Stimulated activated CD4-positive, alpha-beta T cell treated with anti-CD3 and anti-CD28 coated beads, Interleukin-12 subunit alpha, Interleukin-12 subunit beta, amount 100 ng/mL, for 4 hours (primary cell): Measurements from ENCODE around the gene BCAR3.

Experiments
- DNase-seq: peaks from one replicate; pipeline ENCODE4 v3.0.0-alpha.2; 2020

The BCAR3 gene

DNA sequence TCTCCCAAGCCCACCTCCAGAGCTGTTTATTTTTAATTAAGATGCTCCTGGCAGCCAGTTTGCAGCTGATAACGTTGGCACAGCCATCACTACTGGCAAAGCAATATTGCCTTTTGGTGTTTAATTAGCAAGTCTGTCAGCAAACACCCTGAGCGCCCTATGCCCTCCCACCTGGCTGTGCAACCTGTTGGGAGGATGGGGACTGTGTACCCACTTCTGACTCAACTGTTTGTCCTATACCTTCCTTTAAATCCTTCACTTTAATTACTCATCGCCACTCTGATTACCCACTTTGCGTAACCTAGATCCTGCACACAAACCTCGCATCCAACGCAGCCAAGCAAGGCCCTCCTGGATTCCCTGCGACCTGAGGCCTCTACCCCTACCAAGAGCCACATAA lies 67.1 kb downstream of the BCAR3 start:
- DNase-seq: no peak

DNA sequence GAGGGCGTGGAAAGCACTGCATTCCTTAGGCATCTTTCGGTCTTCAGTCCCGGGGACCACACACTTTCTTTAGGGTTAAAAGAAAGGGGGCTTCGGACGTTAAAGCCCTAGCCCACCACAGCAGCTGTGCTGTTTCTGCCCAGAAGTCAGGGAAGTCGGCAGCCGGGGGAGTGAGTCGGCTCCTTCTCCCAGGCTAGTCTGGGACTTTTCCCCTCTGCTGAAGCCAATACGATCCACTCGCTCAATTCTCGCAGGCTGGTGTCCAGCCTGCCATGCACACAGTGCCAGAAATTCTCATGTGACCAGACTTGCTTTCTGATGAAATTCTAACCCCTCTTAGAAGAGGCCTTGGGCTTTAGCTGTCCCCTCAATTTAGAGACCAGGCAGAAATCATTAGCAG lies 67.7 kb downstream of the BCAR3 start:
- no peak for DNase-seq

DNA sequence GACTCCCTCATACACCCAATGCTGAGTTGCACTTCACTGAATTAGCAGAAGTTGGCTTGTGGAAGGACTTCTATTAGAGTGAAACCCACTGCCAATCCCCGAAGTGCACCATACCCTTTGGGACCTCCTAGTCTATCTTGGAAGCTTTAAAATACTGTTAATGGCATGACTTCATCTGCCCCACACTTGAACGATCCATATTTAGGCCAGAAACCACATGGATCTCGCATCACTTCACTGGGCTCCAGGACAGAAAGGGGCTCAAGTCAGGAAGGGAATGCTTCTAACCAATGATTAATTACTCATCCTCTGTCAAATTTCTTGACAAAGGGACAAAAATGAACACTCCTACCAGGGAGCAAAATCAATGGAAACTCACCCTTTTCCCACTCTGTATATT lies 69.1 kb downstream of the BCAR3 start:
- DNase-seq: no peak

DNA sequence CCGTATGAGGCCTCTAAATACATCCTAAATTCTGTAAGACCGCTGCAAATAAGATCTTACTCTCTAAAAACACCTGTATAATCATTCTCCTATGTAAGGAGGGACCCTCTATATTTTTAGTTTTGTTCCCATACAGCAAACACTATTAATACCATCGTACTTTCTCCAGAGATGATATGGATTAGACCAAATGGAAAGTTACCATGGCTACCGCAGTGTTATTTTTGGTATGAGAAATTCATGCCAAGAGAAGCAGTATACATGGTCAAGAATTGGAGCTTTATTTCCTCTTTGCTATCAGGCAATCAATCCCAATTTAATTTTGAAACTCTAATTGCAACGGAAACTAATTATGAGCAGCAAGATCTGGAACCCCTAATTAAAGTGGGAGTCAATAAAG lies 70.0 kb downstream of the BCAR3 start:
- no peak for DNase-seq

DNA sequence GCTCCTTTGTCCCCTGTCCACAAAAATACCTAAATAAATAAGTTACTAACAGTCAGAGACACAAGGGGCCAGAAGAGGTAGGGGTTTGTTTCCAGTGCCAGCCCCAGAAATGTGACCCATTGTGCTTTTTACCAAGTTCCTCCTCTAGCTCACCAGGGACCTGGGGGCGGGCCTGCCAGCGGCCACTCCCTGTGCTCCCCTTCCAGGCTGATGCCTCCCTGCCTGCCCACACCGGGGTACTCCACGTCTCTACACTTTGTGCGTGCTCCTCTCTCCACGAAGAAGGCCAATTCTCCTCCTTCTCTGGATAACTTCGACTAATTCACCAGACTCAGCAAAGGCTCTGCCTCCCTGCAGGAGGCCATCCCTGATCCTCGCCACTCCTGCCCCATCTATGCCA lies 72.1 kb downstream of the BCAR3 start:
- no peak for DNase-seq

DNA sequence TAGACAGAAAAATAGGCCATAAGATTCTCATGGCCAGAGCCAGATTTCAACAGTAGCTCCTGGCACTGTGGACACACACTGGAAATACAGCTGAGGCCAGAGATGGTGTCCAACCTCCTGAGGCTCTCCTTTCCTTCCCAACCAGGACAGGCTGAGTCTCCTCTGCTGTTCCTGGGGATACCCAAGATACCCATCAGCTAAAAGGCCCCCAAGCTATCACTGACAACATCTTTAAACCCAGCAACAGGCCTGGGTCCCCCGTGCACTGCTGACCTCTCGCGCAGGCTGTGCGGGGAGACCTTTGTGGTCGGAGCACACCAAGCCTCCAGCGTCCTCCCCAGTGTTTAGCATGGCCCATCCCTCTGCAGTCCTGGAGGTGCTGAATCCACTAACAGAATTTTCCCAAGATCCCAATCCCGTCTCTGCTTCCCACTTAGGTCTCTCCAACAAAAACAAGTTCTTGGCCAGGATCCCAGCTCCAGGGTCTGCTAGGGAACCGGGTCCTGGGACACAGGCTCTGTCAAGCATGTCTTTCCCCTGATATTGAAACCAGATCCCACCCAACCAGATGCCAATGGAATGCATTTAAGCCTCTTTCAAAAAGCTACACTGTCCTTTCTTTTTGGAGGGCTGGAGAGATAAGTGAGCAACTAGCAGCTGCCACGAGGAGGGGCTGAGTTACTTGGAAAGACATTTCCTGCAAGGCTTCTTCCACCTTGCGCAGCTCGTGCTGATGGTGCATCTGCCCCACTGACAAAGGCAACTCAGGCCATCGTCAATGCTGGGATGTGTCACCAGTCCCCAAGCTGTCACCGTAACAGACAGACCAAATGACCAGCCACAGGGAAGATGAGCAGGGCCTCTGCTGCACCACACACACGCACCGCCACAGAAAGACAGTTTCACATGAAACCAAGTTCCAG lies 73.2 kb downstream of the BCAR3 start:
- no peak for DNase-seq

DNA sequence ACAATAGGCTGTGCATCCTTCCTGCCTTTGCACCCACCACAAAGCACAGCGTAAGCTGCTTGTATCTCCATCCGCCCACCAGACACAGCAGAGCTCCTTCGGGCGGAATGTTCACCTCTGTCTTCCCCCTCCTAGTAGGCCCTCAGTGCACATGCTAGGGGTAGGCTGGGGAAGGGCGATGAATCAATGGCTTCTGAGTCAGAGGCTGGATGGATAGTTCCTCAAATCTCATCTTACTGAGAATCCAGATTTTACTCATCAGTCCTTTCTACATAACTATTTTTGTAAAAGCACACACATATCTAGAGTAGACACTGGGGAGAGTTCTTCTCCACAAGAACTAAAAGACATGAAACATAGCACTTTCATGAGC lies 73.8 kb downstream of the BCAR3 start:
- DNase-seq: peak; percentile 43

DNA sequence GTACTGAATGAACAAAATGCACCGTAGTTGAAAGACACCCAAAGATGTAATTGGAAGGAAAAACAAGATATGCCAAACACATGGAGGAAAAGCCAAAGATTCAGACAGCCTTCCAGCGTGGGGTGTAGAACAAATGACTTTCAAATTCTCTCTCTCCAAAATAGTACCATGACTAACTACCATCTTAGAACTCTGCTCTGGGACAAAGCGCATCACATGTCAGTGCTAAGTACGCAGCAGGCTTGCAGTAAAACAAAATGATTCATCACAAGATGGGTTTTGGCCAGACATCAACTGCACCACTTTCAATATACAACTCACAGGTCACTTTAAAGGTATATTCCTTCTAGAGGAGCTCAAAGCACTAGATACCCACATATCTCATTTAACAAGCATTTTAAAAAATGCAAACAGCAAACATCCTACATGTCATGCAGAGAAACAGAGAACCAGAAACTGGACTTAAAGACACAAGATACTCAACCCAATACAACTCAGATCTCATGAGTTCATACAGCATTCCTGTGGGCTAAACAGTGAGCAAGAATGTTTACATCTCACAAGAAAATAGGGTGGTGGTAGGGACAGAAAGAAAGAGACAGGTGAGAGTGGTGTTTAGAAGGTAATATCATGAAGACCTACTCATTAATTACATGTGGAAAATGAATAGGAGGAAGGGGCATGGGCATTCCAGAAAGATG lies 75.7 kb downstream of the BCAR3 start:
- no peak for DNase-seq

DNA sequence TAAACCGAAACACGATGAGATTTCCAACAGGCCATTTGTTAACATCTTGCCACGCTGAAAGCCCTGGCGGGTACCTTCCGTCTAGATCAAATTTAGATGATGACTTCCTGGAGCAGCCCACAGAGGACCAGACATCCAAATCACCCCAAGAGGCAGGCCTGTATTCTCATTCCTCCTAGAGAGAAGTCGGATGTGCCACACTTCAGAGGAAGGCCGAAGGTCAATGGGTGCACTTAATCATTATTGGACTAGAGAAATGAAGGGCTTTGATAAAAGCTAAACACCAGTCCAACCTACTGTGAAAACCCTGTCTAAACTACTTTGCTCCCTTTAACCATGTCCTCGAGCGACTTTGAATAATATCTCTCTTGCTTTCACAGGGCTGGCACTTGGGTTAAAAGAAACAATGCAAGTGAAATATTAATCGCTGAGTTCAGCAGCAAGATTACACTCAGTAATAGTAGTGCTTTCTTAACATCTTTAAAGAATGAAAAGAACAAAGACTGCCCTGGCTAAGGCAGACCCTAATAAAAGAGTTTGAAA lies 76.5 kb downstream of the BCAR3 start:
- DNase-seq: no peak

DNA sequence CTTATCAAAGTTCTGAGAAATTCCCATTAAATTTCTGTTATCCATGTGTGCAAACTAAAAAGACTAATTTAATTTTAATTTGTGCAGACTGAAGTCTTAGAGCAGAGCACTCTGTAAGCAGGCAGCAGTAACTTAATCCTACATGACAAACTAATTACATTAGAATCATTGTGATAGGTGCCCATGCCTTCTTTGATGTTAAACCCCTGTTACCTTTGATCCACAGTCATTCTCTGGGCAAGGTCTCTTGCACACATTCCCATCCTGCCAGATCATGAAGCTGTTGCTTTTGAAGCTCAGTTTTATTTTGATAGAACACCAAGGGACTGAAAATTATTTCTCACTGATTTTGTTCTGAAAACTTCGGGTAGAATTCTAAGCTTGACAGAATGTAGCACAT lies 77.2 kb downstream of the BCAR3 start:
- no peak for DNase-seq

DNA sequence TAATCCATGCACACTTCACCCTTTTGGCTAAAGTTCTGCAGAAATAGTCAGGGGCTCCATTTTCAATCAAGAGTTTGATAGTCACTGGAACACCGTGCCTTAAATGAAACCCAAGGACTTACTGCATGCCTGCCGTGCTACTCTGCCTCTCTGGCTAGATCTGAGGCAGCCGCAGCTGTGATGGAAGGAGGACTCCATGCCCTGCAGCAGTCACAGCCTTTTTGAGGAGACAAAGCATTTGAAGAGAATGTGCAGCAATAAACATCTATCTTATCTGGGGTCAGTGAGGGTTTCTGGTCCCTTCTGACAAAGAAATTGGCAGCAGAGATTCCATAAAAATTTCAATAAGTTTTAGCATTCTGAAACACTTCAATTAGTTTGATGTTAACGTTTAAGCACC lies 78.0 kb downstream of the BCAR3 start:
- DNase-seq: no peak

DNA sequence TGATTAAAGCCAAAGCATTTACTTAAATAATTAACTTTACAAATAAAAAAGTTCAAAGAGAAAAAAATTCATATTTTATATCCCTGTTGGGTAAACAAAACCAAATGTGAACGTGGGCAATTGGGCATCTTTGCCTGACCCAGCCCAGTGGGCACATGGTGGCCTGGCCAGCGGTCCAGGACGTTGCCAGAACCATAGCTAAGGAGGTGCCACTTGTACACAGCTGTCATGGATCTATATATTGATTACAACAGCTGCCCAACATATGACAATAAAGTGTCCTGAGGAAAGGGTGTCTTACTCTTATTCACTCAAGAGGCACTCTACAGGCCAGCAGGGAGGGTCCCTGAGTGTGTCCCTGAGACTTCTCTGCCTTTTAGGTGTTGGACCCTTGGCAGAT lies 78.5 kb downstream of the BCAR3 start:
- DNase-seq: no peak

DNA sequence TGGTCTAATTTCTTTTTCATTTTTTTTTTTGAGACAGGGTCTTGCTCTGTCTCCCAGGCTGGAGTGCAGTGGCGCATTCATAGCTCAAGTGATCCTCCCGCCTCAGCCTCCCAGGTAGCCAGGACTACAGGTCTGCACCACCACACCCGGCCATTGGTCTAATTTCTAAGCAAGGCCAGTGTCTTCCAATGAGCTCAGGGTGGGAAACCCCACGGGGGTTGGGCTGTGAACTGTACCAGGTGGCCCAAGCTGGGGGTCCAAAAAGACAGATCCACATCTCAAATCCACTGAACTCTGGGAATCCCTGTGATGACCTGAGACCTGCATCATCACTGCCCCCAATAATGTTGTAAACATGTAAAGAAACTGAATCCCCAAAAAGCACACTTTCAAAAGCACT lies 79.5 kb downstream of the BCAR3 start:
- DNase-seq: no peak

DNA sequence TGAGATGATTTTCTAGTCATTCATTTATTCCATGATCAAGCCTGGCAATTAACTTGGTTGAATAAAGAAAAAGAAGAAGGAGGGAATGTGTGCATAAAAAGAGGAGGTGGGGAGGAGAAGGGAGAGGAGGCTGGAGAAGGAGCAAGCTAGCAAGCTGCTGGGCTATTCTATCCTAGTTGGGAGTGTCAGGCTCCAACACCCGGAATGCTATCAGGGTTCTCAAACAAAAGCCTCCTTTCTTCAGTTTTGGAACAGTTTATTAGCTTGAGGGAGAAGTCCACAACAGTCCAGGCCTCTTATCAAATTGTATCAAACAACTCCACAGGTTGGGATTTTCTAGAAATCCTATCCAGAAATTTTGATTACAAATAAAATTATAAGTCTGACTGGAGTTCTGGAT lies 80.0 kb downstream of the BCAR3 start:
- DNase-seq: no peak

DNA sequence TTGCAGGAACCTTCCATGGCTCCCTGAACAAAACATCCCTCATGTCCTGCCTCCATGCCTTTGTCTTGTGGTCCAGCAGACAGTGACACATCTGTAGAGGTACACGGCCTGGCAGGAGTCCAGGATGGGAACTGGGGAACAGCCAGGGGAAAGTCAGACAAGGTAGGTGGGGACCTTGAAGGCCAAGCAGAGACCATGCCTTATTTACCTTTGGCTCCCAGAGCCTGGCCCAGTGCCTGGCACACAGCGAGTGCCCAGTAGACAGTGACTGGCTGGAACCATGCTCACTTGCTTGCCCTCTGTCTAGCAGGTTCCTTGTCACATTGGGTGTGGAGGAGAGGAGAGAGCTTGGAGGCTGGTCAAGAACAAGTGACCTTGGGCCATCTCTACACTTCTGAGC lies 81.0 kb downstream of the BCAR3 start:
- DNase-seq: no peak

DNA sequence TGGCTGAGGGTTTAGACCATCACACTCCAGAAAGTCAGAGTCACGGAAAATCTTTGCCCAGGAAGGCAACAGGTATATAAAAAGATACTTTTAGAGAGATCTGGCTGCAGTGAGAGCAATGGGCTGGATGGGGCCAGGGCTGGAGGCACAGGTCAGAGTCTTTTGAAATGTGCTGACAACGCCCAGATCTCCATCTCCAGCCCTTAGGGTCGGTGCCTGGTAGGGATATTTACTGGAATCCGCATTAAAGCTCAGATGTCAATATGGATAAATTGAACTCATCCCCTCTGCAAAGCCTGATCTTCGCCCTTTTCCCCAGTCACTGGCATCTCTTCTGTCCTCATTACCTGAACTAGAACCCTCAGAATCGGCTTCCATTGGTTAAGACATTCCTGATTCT lies 82.2 kb downstream of the BCAR3 start:
- DNase-seq: no peak

DNA sequence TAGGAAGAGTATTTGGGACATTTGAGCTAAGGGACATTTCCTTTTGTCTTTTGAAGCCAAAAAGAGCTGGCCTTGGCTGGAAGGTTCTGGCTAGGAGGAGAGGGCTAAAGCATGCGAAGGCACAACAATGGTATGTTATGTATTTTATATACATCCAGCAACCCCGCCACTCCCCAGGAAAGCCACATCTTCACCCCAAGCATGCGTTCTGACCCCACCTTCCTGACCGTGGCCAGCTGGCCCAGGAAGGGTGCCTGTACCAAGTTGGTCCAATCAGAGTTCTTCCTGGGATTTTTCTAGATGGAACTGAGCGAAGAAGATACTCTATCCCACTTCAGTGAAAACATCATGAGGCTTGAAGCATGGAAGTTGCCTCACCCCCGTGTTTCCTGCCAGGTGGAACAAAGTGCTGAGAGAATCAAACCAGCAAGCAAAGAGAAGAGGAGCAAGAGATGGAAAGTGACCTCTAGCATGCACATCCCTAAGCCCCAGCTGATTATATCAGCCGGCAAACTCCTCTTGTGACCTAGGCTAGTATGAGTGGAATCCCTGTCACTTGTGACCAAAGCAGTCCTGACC lies 82.7 kb downstream of the BCAR3 start:
- DNase-seq: no peak

DNA sequence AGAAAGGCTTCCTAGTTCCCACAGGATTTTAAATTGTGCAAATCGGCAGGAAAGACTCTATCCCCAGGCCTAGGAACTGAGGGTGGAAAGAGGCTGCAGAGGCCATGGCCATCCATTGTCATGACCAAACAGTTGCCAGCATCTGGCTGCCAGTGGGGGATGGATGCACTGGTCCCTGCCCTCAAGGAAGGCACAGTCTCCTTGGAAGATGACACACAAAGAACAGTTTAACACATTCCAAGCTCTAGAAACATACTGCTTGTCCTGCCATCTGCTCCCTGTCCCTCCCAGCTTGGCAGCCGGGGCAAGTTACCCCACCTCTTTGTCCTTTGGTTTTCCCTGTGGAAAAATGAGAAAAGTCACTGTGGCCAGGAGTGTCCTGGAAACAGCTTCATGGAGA lies 83.2 kb downstream of the BCAR3 start:
- no peak for DNase-seq

DNA sequence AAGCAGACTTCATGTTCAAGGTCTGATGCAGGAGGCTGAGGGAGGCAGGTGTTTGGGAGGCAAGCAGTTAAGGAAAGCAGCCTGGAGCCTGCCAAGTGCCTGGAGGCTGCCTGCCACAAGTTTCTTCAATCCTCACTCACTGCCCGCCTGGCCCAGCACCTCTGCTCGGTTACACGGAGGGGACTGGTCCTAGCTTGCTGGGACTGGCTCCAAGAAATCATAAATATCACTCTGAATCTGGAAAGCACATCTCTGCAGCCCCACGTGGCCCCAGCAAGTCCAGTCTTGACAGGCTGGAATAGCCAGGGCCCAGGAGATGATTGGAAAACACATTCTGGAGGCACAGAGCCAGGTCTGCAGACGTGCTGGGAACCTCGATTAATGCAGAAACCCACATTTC lies 83.9 kb downstream of the BCAR3 start:
- no peak for DNase-seq

DNA sequence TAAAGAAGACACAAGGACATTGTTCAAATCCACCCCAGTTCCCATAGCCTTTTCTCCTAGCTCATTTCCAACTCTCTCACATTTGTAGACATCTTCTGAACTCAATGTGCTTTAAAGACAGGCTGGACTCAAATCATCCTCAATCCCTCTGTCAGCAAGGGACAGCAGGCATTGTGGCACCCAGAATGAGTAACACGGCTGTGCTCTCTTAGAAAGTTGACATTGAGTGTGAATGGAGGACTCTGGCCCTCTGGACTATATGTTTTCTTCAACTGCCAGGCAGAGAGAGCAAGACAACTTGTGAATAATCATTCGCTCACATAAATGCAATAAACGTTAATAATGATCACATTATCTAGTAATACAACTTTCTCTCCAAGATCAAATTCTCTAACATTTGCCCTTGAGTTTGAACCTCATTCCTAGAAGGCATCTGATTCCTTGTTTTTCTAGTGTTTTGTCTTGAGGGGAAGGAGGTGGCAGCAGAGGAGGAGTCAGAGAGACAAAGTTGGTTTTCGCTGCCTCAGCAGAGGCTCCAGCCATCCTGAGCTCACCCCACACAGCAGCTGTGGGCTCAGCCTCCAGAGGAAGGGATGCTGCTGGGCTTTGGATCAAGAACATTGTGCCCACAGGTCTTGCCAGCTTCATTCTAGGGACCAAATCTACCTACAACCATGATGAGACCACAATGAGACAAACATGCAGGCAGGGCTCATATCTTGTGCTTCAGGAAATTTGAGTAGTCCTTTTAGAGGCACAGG lies 85.1 kb downstream of the BCAR3 start:
- no peak for DNase-seq

DNA sequence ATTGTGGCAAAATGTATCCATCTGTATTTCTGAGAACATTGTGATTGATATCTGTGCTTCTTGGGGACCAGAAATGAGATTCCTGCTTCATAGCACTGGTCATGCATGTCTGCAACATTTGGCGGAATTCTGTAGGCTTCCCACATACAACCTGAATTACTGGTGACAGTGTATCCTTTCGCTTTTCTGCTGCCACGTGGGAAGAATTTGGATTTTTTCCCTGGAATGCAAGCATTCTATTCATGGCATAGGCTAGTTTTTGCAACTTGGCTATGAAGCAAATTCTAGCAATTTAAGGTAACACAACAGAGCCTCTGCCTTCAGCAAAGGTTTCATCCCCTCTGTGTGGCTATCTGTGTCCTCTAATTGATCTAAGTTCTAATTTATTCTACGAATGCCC lies 85.9 kb downstream of the BCAR3 start:
- DNase-seq: no peak

DNA sequence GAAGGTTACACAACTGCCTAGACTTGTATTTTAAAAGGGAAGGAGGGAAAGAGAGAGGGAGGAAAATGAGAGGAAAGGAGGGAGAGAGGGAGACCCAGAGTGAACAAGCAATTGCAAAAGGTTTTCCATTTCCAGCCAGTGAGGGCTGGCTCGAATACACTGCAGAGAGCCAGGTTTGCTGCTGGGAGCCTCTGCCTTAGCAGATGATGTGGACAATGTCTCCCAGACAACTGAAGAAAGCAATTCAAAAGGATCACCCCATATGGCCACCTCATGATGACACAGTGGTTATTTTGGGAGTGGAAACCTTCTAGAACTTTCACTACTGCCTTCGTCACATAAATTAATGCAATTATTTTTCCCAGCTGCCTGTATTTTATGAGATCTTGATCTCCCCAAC lies 86.4 kb downstream of the BCAR3 start:
- no peak for DNase-seq

DNA sequence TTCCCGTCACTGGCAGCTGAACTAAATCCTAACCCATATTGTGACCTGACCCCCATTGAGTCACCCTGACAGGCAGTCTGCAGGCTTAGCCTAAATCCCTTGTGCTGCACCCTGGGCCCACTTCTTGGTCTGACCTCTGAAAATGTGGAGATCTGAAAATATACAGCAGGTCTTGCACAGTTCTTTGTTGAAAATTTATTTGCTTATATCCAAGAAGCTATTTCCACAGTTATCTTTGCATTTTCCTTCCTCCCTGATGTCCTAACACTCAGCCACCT lies 87.1 kb downstream of the BCAR3 start:
- no peak for DNase-seq
